Keratinocyte (primary cell): ENCODE measurements around the gene RNU6-7.

ENCODE experiments used
- EZH2 ChIP-seq: IDR thresholded peaks from one replicate; pipeline ENCODE4 v1.6.1; 2012; ENCODE audit warnings: inconsistent platforms, mild to moderate bottlenecking, low read length, moderate library complexity
- TF ChIP-seq, protein P1 (sequence below), 3 experiments: IDR thresholded peaks in 1 of 3; conservative IDR thresholded peaks in 1 of 3; optimal IDR thresholded peaks in 1 of 3; 2 replicates in 2 of 3; 3 replicates in 1 of 3; pipeline versions ENCODE3 to v1.5.1; 2011; ENCODE audit warnings: low read length in 3 of 3, mild to moderate bottlenecking in 3 of 3, moderate library complexity in 2 of 3, control low read depth in 1 of 3, inconsistent platforms in 1 of 3; ENCODE audit not compliant: insufficient read depth in 2 of 3; ENCODE audit errors: extremely low read depth in 1 of 3

DNA sequence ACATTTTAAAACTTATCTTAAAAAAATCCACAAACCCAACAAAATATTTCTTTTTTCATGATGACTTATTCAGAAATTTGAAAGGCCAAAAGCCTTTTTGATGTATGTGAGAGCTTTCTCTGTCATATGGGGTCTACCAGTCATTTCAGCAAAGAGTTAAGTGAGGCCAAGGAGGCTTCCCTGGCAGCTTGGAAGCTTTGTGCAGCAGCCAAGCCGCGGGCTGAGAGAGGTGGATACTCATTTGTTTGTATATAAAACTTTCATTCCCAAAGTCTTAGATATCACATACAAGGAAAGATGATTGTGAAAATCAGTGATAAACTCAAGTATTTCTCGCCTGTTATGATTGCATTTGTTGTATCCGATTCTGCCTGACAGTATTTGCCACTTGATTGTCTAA lies 49.7 kb downstream of the RNU6-7 start:
- TF ChIP-seq, protein P1, sequence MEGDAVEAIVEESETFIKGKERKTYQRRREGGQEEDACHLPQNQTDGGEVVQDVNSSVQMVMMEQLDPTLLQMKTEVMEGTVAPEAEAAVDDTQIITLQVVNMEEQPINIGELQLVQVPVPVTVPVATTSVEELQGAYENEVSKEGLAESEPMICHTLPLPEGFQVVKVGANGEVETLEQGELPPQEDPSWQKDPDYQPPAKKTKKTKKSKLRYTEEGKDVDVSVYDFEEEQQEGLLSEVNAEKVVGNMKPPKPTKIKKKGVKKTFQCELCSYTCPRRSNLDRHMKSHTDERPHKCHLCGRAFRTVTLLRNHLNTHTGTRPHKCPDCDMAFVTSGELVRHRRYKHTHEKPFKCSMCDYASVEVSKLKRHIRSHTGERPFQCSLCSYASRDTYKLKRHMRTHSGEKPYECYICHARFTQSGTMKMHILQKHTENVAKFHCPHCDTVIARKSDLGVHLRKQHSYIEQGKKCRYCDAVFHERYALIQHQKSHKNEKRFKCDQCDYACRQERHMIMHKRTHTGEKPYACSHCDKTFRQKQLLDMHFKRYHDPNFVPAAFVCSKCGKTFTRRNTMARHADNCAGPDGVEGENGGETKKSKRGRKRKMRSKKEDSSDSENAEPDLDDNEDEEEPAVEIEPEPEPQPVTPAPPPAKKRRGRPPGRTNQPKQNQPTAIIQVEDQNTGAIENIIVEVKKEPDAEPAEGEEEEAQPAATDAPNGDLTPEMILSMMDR (optimal IDR thresholded peaks at IDR 0.05 in 1 of 3, IDR thresholded peaks at IDR 0.05 in 1 of 3, conservative IDR thresholded peaks at IDR 0.05 in 1 of 3; ENCODE audit: extremely low read depth in 1 of 3, insufficient read depth in 2 of 3, low read length in 3 of 3), result no peak
- no peak for TF ChIP-seq EZH2
